Putamen (tissue), 1 donor: ENCODE data around the gene ATF3.
A peak's percentile ranks its signal among the peaks of the same experiment; 100 is the strongest.
"Not testable (repeated sequence)": the region's sequence is repeated elsewhere in the genome, so short reads cannot be mapped to it uniquely, and the experiment has no call there.

Experiments used
- DNase-seq: peaks from one replicate; pipeline ENCODE4 v3.0.0-alpha.2; 2016; ENCODE audit warnings: low spot score

The ATF3 gene

GRCh38 chr1:212628046-212628445 is 19.5 kb downstream of the ATF3 start:
- no peak for DNase-seq

GRCh38 chr1:212628813-212629415 is 20.4 kb downstream of the ATF3 start:
- no peak for DNase-seq

GRCh38 chr1:212629450-212630157 is 21.0 kb downstream of the ATF3 start:
- DNase-seq: no peak

- peak; percentile 52 for DNase-seq
Observed at GRCh38 chr1:212630158-212630900, 21.8 kb downstream of the ATF3 start.

GRCh38 chr1:212633161-212633560 is 24.6 kb downstream of the ATF3 start:
- DNase-seq: no peak

DNA sequence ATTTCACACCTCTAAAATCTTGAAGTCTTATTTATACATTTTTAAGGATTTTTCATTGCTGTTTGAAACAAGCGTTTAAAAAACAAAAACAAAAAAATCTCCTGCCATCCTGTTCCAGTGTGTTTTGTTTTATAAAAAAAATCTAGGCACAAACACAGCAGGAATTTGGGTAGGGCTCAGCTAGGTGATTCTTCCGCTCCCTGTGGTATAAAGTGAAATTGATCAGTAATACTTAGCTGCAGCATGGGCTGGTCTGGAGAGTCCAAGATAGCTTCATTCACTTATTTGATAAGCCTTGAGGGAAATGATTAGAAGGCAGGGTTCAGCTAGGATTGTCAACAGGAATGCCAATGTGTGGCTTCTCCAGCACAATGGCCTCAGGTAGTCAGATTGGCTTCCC is 25.7 kb downstream of the ATF3 start:
- DNase-seq: no peak

DNA sequence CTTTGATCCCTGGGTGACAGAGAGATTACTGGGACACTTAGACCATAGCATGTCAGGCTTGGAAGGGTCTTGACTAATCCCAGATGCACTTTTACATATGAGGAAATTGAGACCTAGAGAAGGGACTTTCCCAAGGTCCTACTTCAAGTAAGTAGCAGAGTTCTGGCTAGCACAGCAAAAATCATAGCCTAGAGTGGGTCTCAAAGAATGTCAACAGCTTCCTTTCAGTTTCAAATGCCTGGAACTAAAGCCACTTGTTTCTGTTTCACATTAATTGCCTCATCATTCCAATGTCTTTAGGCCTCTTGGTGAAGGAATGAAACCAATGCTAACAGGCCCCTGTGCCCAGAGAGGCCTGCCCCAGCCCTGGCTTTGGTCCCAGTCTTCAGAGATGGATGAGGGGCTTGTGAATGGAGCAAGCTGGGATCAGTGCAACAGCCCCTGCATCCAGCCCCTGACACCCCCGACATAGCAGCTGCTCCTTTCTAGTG is 26.6 kb downstream of the ATF3 start:
- no peak for DNase-seq

DNA sequence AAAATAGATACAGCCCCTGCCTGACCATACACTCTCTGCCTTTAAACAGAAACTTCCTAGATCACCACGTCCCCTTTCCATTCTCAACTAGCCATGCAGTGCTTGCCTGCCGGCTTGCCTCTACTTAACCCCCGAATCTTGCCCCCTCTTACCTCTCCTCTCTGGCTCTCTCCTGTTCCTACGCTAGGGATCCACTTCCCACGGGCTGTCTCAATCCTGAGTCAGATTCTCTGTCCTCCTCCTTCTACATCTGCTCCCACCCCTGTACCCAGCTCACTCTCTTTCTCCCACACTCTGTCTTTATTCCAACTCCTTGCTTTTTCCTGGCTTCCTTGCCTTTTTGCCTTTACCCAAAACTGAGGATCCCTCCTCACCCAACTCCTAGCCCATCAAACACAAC is 29.3 kb downstream of the ATF3 start:
- DNase-seq: peak; percentile 62

- no peak for DNase-seq
Observed at GRCh38 chr1:212638492-212639151, 30.1 kb downstream of the ATF3 start.

GRCh38 chr1:212639524-212639923 is 31.0 kb downstream of the ATF3 start:
- not testable (repeated sequence) for DNase-seq

- DNase-seq: no peak
Observed at GRCh38 chr1:212640223-212640878, 31.8 kb downstream of the ATF3 start.

GRCh38 chr1:212641956-212642355 is 33.4 kb downstream of the ATF3 start:
- DNase-seq: no peak

DNA sequence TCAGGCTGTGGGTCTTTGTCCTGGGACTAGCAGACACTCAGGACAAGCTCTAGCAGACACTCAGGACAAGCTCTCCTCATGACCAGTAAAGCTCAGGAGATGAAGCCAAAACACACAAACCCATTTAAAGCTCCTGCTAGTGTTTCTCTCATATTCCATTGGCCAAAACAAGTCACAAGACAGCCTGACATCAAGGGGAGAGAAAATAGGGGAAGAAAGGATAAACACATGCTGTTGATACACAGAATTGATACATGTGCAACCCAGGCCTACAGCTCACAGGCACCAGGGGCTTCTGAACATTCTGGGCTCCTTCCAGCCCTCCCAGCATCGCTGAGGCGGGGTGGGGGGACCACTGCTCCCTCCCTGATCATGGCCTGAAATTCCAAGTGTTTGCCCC is 35.3 kb downstream of the ATF3 start:
- no peak for DNase-seq

DNA sequence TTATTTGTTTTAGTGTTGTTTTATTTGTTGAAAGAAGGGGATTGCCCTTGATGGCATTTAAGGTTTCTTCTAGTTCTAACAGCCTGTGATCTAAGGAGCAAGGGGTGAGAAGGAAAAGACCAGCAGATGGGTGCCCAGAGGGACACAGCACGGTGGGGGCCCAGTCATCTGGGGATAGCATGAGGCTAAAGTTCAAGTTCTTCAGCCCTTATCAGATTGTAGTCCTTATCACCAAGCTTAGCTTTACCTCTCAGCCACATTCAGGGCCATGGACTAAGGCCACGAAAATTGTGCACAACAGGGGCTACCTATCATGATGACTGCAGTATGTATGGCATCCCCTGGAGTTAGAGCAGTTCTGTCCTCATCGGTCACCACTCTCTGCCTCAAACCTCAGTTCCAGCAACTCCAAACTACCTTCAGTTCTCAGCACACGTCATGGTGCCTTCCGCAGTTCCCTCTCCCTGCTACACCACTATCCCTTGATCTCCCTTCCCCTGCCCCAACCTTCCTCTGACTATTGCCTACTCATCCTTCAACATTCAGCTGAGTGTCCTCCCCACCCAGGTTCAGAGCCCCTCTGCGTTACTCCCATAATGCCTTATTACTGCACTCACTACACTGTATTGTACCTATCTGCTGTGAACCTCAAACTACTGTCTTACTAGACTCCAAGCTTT is 36.4 kb downstream of the ATF3 start:
- no peak for DNase-seq

- no peak for DNase-seq
Observed at GRCh38 chr1:212645546-212646543, 37.3 kb downstream of the ATF3 start.

GRCh38 chr1:212646588-212646987 is 38.0 kb downstream of the ATF3 start:
- no peak for DNase-seq

DNA sequence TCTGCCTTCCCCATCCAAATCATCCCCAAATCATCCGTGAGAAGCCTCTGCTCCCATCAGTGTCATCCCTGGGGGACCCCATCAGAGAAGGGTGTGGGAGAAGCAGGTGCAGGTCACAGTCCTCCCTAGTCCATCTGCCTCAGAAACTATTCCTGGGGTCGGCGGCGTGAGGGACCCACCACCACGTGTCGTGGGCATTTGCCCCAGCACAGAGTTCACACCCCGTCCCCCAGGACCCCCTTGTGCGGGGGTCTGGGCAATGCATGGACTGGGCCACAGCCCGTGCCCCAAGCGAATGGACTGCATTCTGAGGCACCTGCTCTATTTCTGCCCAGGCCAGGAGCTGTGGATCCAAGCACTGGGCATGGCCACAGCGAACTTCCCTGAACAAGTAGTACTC is 38.4 kb downstream of the ATF3 start:
- no peak for DNase-seq

DNA sequence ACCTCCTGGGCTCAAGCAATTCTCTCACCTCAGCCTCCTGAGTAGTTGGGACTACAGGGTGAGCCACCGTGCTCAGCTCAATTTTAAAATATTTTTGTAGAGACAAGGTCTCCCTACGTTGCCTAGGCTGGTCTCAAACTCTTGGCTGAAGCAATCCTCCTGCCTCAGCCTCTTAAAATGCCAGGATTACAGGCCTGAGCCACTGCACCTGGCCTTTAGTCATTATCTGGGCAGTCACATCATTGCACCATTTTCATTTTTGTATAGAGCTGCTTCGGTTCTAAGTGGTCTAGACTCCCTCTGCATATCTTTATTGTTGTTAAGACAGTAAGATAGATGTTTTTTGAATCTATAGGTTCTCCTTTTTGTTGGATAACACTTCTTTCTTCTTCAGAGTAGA is 39.9 kb downstream of the ATF3 start:
- DNase-seq: no peak

- DNase-seq: no peak
Observed at GRCh38 chr1:212649020-212649419, 40.5 kb downstream of the ATF3 start.

DNA sequence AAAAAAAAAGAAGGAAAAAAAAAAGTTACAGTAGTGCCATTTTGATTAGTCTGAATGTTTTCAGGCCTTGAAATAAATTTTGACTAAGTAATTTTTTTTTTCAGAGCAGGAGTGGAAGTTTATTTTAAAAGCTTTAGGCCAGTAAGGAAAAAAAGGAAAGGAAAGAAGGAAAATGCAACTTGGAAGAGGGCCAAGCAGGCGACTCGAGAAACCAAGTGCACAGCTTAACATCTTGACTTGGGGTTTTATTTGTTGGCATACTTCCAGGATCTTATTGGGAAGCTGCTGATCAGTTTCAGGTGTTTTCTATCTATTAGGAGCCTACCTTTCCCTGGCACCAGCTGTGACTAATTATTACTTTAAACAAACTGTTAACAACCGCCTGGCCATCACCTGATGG is 41.7 kb downstream of the ATF3 start:
- no peak for DNase-seq
